Transverse colon (tissue), 4 donors: ENCODE data around the gene HSD11B2.
A peak's percentile ranks its signal among the peaks of the same experiment; 100 is the strongest.

Source experiments
- CTCF ChIP-seq, 5 experiments: fragments of 200-600 bp in 3 of 5; fragments of 450-650 bp in 2 of 5; sonication (generic) in 3 of 5; IDR thresholded peaks; 1 replicate in 2 of 5; 2 replicates in 3 of 5; pipeline ENCODE4 v1.5.1; 2016 to 2017; ENCODE audit warnings: antibody characterized with exemption in 5 of 5, inconsistent platforms in 3 of 5, mild to moderate bottlenecking in 2 of 5, moderate library complexity in 1 of 5
- EP300 ChIP-seq: sonication (generic); formaldehyde crosslinking; IDR thresholded peaks from one replicate; pipeline ENCODE4 v1.6.1; 2017; ENCODE audit warnings: antibody characterized with exemption, low read depth
- POLR2A ChIP-seq: fragments of 450-650 bp; IDR thresholded peaks from one replicate; pipeline ENCODE4 v1.6.1; 2016; ENCODE audit warnings: antibody characterized with exemption, mild to moderate bottlenecking, moderate library complexity
- POLR2AphosphoS5 ChIP-seq, 3 donors: sonication (generic); formaldehyde crosslinking; IDR thresholded peaks; one replicate each; pipeline ENCODE4 v1.6.1; 2016; ENCODE audit warnings: antibody characterized with exemption in 3 of 3

DNA sequence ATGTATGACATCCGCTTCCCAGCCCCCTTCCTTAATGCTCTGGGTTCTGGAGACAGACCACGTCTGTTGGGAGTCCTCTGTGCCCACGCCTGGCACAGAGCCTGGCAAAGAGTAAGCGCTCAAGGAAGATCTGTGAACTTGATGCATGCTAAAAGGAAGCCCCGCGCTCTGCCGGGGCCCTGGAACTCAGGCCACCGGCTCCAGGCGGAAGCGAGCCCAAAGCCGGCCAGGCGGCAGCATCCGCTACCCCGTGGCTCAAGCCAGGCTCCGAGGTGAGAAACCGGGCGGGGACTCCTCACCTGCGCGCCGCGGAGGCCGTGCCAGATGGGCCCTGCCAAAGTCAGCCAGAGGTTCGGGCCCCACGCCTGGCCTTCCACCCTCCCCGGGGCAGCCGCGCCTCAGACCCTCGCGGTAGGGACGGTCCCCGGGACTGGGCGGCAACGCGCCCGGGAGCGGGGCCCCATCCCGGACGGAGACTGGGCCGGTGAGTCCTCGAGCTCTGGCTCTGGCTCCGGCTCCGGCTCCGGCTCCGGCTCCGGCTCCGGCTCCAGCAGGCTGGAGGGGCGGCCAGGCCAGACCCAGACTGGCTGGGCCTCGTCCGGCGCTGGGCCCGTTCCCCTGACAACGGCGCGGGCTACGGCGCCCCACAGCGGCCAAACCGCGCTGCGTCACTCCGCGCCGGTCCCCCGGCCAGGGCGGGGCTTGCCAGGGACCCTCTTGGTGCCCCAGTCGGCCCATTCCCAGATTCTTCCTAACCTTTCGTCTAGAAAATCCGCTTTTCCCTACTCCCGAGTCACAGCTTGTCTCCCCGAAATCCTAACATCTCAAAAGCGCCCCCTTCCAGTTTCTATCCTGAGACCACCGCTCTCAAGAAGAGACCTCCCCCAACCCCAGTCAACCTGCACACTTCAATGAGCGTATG is 14.8 kb upstream of the HSD11B2 start, which contains the start of gene ZDHHC1:
- TF ChIP-seq CTCF (IDR thresholded peaks at IDR 0.05) (peak; percentile 54 to 72 (median 58)), POLR2AphosphoS5 (IDR thresholded peaks at IDR 0.05) (peak; percentile 10 to 58 (median 57)), POLR2A (peak; percentile 43), EP300 (no peak)
